Gastroesophageal sphincter (tissue), 4 donors: ENCODE results near the gene CPNE6. TPM values are rescaled to one million over a fixed set of nuclear protein-coding genes. Genes with fewer than 3 reads are reported as not detected.

Experiments used
- ATAC-seq: fragments of 150-250 bp; one replicate; pipeline ENCODE4 v1.9.1; 2016; ENCODE audit warnings: mild to moderate bottlenecking, moderate library complexity
- H3K27ac ChIP-seq, 4 donors: fragments of 200-600 bp; sonication (generic) in 3 of 4; 1 replicate in 3 of 4; 2 replicates in 1 of 4; pipeline ENCODE4 v1.5.1; 2016 to 2019
- H3K27me3 ChIP-seq: fragments of 200-600 bp; sonication (generic); one replicate; pipeline ENCODE4 v1.5.1; 2019
- H3K36me3 ChIP-seq, 2 donors: fragments of 200-600 bp; sonication (generic); one replicate each; pipeline ENCODE4 v1.5.1; 2019; ENCODE audit warnings: control low read depth in 1 of 2
- H3K4me1 ChIP-seq, 3 donors: fragments of 200-600 bp; sonication (generic); 1 replicate in 2 of 3; 2 replicates in 1 of 3; pipeline ENCODE4 v1.5.1; 2016 to 2019; ENCODE audit warnings: control low read depth in 2 of 3
- H3K4me3 ChIP-seq, 2 donors: fragments of 200-600 bp; sonication (generic); one replicate each; pipeline ENCODE4 v1.5.1; 2019; ENCODE audit warnings: mild to moderate bottlenecking in 1 of 2, moderate library complexity in 1 of 2
- H3K9me3 ChIP-seq, 3 donors: fragments of 200-600 bp; sonication (generic); one replicate each; pipeline ENCODE4 v1.5.1; 2017 to 2019; ENCODE audit warnings: control low read depth in 2 of 3
- CTCF ChIP-seq, 4 experiments: fragments of 200-600 bp in 2 of 4; fragments of 450-650 bp in 2 of 4; sonication (generic) in 1 of 4; IDR thresholded peaks; one replicate each; pipeline ENCODE4 v1.5.1; 2017 to 2019; ENCODE audit warnings: antibody characterized with exemption in 4 of 4, mild to moderate bottlenecking in 2 of 4, moderate library complexity in 2 of 4
- EP300 ChIP-seq: sonication (generic); formaldehyde crosslinking; IDR thresholded peaks from one replicate; pipeline ENCODE4 v1.6.1; 2017; ENCODE audit warnings: antibody characterized with exemption, mild to moderate bottlenecking
- POLR2A ChIP-seq, 2 donors: fragments of 450-650 bp; IDR thresholded peaks; one replicate each; pipeline ENCODE4 v1.6.1; 2017; ENCODE audit warnings: antibody characterized with exemption in 2 of 2, mild to moderate bottlenecking in 2 of 2, moderate library complexity in 1 of 2
- POLR2AphosphoS5 ChIP-seq: sonication (generic); formaldehyde crosslinking; IDR thresholded peaks from one replicate; pipeline ENCODE4 v1.6.1; 2017; ENCODE audit warnings: antibody characterized with exemption
- WGBS, 2 donors: methylation state at CpG; one replicate each; pipeline ENCODE4 v1.1.5; 2018; ENCODE audit warnings: low coverage in 1 of 2; 5-methylcytosine and 5-hydroxymethylcytosine counted together
- total RNA-seq, 4 donors: library from RNA; depleted of rRNA; stranded (reverse); fragments of >200 nt; gene quantifications; one replicate each; pipeline ENCODE4 v1.1.0, GENCODE V29; 2016

CPNE6 gene
- total RNA-seq, 4 donors from 2014 or later, result 1.5 TPM; not detected in 3

GRCh38 chr14:24064856-24065255 lies 6.5 kb upstream of the CPNE6 start:
- no peak for ATAC-seq
- Histone ChIP-seq H3K27me3 (no peaks in the 10 kb centered on the region), H3K4me1 (no peaks in the 10 kb centered on the region), H3K36me3 (no peaks in the 10 kb centered on the region), H3K27ac (no peak overlapping the region), H3K9me3 (no peaks in the 10 kb centered on the region), H3K4me3 (no peak overlapping the region)
- TF ChIP-seq EP300 (no peak), CTCF (IDR thresholded peaks at IDR 0.05) (no peak), POLR2A (IDR thresholded peaks at IDR 0.05) (no peak), POLR2AphosphoS5 (no peak)
- WGBS, 2 donors, result no CpG with 5 or more reads among the region's 15 CpGs

GRCh38 chr14:24065408-24065807 lies 6.0 kb upstream of the CPNE6 start:
- ATAC-seq, result no peak
- no peaks in the 10 kb centered on the region for H3K9me3 ChIP-seq
- no peak overlapping the region for H3K27ac ChIP-seq
- H3K27me3 ChIP-seq, result no peaks in the 10 kb centered on the region
- no peak for TF ChIP-seq CTCF (IDR thresholded peaks at IDR 0.05)
- no peak for TF ChIP-seq EP300
- no peak for TF ChIP-seq POLR2A (IDR thresholded peaks at IDR 0.05)
- no peak for TF ChIP-seq POLR2AphosphoS5
- H3K4me1 ChIP-seq, result no peaks in the 10 kb centered on the region
- 59 to 78% methylated on average over 4 to 5 of the region's 8 CpGs for WGBS, 2 donors
- no peak overlapping the region for H3K4me3 ChIP-seq
- H3K36me3 ChIP-seq, result no peaks in the 10 kb centered on the region

- Histone ChIP-seq H3K4me1 (peaks cover 0 to 5% (median 0%) of the 10 kb centered on the region in 3 donors), H3K27ac (no peak overlapping the region), H3K9me3 (no peaks in the 10 kb centered on the region), H3K36me3 (no peaks in the 10 kb centered on the region), H3K27me3 (peaks cover 7% of the 10 kb centered on the region), H3K4me3 (no peak overlapping the region)
- ATAC-seq, result no peak
- 90% methylated on average over 5 of the region's 8 CpGs; no CpG with 5 or more reads in 1 of the 2 donors for WGBS, 2 donors
- no peak for TF ChIP-seq POLR2AphosphoS5
Measured at GRCh38 chr14:24066496-24067132, 4.7 kb upstream of the CPNE6 start.

- Histone ChIP-seq H3K27ac (no peak overlapping the region), H3K9me3 (no peaks in the 10 kb centered on the region), H3K4me1 (peaks cover 0 to 13% (median 0%) of the 10 kb centered on the region in 3 donors), H3K27me3 (peaks cover 14% of the 10 kb centered on the region), H3K36me3 (no peaks in the 10 kb centered on the region), H3K4me3 (no peak overlapping the region)
- no peak for TF ChIP-seq POLR2AphosphoS5
- TF ChIP-seq CTCF (IDR thresholded peaks at IDR 0.05), result no peak
- TF ChIP-seq EP300, result no peak
- TF ChIP-seq POLR2A (IDR thresholded peaks at IDR 0.05), result no peak
- WGBS, 2 donors, result 76 to 86% methylated on average over 6 to 8 of the region's 12 CpGs
- no peak for ATAC-seq
Measured at GRCh38 chr14:24067133-24068082, 4.0 kb upstream of the CPNE6 start.

- WGBS, 2 donors, result no CpG with 5 or more reads among the region's 10 CpGs
- no peaks in the 10 kb centered on the region for H3K36me3 ChIP-seq
- H3K4me3 ChIP-seq, result no peak overlapping the region
- no peak overlapping the region for H3K27ac ChIP-seq
- H3K9me3 ChIP-seq, result no peaks in the 10 kb centered on the region
- TF ChIP-seq CTCF (IDR thresholded peaks at IDR 0.05) (no peak), POLR2A (IDR thresholded peaks at IDR 0.05) (no peak), POLR2AphosphoS5 (no peak), EP300 (no peak)
- ATAC-seq, result no peak
- H3K27me3 ChIP-seq, result peaks cover 28% of the 10 kb centered on the region
- peaks cover 0 to 21% (median 0%) of the 10 kb centered on the region in 3 donors for H3K4me1 ChIP-seq
Measured at GRCh38 chr14:24068711-24069410, 2.5 kb upstream of the CPNE6 start.
